DLD1 (cell line): ENCODE data around the gene GRM4.
"Not testable (repeated sequence)": the region's sequence is repeated elsewhere in the genome, so short reads cannot be mapped to it uniquely, and the experiment has no call there.

Experiments used
- in situ Hi-C: cut with HindIII; loops from 2 replicates; pipeline ENCODE4 v1.10.0; 2017; ENCODE audit warnings: low sequenced_read_pairs

Gene GRM4

DNA sequence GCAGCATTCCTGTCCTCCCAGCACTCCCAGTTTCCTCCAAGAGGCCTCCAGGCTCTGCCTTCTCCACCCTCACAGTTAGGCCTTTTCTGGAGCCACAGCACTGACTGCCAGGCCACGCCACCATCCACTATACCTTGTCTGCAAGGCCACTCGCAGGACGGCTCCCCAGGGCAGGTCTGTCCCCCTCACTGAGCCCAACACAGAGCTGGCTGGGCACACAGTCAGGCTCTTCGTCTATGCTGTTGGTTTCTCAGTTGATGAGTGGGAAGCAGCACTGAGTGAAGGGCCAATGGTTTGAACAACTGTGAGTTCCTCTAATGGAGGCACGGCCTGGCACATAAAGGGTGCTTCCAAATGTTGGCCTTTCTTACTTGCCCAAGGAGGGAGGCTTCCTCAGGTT is 95.2 kb downstream of the GRM4 start:
- in situ Hi-C loops = no loop called here

DNA sequence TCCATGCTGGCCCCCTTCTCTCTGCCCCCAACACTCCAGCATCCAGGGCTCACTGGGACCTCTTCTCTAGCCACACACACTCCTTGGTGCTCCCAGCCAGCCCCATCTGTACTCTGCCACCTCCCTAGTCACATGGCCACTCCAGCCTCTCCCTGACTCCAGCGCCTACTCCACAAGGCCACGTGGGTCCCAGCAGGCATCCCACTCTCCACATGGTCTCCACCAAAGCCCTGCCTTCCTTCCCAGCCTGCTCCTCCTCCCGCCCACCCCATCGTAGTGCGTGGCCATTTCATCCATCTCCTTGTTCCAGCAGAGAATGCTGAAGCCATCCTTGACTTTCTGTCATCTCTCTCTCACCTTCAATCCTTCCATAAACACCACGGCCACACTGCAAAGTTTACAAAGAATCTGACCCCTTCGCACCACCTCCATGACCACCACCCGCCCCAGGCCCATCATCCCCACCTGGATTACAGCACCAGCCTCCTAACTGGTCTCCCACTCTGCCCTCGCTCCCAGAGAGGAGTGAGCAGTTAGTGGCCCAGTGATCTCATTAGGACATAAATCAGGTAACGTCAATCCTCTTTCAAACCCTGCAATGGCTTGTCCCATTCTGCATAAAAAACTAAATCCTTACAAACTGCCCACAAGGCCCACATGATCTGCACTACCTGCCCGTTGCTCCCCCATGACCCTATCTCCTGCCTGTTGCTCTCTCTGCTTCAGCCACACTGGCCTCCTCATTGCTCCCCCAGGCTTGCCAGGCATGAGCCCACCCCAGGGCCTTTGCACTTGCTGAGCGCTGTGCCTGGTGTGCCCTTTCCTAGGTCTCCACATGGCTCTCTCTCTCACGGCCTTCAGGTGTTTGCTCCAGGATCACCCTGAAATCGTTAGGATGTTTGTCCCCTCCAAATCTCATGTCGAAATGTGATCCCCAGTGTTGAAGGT is 96.2 kb downstream of the GRM4 start:
- in situ Hi-C loops = no loop called here

DNA sequence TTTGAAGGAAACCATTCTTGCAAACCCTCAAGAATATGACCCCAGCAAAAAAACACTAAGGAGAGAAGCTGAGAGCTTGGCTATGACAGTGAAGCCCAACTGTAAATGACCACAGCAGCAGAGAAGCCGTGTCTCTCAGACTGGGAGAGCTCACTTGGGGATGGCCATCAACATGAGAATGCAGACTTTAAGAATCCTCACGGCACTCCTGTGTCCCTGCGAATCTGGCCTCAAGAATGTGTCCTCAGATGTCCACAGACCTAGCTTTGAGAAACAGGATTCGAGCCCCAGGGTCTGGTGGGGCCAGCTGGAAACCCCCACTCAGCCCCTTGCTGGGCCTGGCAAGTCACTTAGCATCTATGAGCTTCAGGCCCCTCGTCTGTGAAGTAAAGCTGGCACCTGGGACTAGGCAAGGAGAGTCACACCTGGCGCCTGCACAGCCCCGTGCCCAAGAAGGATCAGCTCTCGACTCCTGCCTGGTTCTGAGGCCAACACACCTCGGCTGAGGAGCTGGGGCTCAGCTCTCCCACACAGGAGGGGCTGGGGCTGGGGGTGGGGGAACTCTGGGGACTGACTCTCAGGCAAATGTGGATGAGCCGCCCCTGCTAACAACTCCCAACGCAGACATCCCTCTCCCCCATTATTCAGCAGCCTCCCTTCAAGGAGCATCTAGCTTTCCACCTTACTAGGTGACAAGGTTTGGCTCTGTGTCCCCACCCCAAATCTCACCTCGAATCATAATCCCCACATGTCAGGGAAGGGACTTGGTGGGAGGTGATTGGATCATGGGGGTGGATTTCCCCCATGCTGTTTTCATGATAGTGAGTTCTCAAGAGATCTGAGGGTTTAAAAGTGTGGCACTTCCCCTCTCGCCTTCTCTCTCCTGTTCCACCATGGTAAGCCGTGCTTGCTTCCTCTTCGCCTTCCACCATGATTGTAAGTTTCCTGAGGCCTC is 97.7 kb downstream of the GRM4 start:
- in situ Hi-C loops = no loop called here

DNA sequence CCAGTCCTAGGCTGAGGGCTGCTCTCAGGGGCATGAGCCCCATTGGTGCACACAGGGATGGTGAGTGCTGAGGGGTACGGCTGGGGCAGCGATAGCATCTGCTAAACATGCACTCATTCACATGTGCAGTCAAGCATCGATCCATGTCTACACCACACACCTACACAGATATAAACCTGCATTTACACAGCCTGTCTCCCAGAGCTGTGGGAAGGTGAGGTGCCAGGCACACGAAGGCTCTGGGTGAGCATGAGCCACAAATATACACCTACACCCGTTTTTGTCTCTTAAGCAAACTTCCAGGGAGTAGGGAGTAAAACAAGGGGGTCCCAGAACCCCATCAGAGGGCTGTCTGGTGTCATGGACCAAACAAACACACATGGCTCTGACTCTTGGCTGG is 99.3 kb downstream of the GRM4 start:
- in situ Hi-C loops = no loop called here

DNA sequence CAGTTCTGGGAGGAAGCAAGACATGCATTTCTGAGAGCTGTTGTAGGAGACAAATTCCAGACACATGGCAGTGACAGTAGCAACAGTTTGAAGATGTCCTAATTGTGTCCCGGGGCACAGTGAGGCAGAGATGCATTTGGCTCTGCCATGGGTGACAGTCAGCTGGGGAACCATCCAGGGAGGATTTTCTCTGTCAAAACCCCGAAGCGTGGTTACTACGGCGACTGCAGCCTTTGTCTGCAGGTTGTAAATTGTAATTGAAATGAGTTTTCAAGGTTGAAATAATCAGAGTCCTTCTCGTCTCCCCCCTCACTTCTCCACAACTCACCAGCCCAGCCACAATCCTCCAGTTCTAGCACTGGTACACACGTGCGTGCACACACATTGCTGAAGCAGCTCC is 100.1 kb downstream of the GRM4 start:
- in situ Hi-C loops = no loop called here

DNA sequence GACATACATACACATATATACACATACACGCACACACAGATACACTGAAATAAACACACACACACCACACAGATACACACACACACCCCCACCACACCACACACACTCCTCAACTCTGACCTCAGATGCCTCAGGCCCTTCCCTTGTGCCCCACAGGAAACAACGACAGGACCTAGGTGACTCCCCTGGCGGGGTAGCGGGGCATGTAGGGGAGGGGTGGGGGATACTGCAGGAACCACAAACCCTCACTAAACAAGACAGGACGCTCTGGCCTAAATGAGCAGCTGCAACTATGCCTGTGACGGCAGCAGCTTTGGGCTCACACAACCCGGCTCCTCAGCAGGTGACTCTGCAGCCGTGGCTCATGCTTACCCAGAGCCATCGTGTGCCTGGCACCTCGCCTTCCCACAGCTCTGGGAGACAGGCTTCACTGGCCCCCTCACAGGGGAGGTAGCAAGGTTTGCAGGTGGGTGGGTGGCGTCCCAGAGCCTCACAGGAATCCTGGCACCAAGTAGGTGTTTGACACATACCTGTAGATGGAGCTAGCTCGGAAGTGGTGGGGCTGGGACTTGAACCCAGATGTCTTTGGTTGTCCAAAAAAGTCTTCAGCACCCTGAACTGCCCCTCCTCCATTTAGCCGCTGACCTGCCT is 100.8 kb downstream of the GRM4 start:
- in situ Hi-C loops = no loop called here

DNA sequence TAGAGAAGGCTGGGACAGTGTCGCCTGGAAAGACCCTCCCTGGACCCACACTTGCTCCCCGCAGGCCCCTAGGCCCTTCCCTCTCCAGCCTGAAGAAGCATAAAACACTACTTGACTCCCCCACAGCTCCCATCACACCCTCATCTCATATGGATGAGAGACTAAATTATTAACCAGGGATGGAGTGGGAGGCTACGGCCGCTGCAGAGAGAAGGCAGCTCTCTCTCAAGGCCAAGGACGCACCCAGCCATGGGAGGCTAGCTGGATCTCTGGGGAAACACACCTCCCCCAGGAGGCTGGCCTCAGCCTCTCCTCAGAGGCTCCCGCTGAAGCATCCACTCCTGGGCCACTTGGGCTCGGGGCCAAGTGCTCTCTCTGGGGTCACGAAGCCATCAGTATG is 102.5 kb downstream of the GRM4 start:
- in situ Hi-C loops = no loop called here

DNA sequence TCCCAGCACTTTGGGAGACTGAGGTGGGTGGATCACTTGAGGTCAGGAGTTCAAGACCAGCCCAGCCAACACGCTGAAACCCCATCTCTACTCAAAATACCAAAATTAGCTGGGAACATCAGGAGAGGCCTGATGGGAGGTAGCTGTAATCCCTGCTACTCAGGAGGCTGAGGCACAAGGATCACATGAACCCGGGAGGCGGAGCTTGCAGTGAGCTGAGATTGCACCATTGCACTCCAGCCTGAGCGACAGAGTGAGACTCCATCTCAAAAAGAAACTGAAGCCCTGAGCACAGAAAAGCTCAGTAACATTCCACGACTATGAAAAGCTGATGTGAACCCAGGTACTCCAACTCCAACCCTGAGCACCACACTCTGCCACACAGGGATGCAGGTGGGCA is 103.9 kb downstream of the GRM4 start:
- in situ Hi-C loops = not testable (repeated sequence)

DNA sequence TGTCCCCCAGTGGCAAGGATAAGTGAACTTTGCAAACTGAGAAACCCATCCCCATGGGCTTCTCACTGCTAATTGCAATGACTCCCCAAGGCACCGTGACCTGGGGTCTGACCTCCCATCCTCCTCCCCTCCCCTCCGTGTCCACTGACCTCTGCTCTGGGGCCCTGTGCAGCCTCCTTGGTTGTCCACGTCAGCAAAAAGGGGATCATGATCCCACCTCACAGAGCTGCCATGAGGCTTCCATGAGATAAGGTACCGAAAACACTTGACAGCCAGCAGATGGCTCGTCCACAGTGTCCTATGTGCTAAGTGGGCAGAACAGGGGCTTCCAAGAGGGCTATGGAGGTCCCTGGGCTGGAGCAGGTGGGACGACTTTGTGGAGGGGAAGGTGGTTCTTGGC is 104.5 kb downstream of the GRM4 start:
- in situ Hi-C loops = no loop called here

DNA sequence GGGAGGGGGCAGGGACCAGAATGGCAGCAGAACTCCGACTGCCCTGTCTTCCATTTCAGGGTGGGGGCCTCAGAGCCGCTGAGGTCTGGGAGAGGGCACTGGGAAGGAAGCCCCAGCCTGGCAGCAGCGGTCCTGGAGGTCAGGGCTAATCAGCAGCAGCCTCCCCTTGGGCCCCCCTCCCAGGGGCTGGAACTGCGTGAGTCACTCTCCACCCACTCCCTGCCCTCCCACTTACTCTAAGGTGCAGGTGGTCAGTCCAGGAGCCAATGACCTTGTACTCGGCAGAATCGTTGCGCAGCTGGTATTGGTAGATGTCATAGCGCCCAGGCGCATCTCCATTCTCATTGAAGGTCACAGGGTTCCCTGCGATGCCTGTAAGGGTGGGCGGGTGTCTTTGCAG is 105.9 kb downstream of the GRM4 start:
- in situ Hi-C loops = no loop called here

DNA sequence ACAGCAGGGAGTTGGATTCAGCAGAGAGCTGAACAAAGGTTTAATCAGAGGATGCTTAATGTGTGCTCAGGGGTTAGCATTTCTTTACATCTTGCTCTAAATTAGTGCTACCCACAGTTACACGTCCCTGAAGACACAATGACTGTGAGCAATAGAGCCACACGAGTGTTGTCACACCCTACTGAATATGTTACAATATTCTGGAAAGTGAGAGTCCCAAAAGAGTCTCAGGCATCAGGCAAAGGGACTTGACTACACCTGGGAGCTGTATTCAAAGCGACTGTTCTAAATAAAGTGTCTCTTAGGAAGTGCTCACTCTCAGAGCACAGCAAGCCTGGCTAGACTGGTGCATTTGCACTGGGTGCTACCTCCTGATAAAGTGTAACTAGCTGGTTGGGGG is 108.7 kb downstream of the GRM4 start:
- in situ Hi-C loops = no loop called here

DNA sequence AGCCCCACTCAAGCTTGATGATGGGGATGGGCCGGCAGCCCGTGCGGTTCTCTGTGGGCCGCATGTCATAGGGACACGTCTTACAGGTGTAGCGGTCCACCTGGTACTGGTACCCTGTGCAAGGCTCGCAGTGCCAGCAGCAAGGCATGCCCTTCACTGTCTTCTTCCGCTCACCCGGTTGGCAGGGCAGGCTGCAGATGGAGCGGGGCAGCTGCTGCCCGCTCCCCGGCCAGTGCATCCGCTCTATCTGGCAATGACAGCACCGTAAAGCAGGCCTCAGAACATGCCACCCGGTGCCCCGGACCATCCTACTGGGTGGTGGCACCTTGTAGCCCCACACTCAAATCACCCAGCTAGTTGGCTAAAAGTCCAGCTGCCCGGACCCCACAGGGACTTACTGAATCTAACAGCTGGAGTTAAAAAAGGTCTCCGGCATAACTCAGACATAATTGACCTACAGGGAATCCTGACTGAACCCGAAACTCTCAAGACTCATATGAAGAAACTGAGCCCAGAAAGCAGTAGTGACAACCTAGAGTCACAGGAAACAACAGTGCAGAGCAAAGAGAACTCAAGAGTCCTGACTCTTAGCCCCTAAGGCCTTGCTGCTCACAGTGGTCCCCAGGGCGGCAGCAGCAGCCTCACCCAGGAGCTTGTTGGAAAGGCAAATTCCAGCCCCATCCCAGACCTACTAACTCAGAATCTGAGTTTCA is 109.4 kb downstream of the GRM4 start:
- in situ Hi-C loops = no loop called here

DNA sequence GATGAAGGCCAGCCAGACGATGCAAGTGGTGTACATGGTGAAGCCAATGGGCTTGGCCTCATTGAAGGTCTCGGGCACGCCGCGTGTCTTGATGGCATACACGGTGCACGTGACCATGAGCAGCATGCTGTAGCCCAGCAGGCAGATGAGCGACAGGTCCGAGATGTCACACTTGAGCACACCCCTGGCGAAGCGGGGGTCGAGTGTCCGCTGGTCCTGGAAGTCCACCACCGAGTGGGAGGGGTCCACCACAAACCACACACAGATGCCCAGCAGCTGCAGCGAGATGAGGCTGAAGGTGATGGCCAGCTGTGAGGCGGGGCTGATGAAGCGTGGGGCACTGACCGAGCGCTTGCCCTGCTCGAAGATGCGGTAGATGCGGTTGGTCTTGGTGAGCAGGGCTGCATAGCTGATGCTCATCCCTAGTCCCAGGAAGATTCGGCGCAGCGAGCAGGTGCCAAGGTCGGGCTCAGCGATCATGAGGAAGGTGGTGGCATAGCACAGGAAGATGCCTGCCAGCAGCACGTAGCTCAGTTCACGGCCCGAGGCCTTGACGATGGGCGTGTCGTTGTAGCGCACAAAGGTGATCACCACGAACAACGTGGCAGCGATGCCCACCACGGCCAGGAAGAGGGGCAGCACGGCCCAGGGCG is 110.1 kb downstream of the GRM4 start:
- in situ Hi-C loops = no loop called here

DNA sequence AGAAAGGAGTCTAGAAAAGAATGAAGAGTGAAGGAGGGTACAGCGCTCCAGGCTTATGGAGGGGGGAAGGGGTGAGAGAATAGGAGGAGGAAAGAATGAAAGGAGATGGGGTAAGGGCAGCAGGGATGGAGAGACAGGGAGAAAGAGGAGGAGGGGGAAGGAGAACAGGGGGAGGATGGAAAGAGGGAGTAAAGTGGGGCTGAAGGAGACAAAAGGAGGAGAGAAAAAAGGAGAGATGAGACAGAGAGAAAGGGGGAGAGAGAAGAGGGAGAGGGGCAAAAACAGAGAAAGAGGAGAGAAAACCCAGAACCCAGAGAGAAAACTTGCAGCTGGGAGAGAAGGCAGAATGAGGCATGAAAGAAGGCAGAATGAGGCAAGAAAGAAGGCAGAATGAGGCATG is 110.7 kb downstream of the GRM4 start:
- in situ Hi-C loops = no loop called here

DNA sequence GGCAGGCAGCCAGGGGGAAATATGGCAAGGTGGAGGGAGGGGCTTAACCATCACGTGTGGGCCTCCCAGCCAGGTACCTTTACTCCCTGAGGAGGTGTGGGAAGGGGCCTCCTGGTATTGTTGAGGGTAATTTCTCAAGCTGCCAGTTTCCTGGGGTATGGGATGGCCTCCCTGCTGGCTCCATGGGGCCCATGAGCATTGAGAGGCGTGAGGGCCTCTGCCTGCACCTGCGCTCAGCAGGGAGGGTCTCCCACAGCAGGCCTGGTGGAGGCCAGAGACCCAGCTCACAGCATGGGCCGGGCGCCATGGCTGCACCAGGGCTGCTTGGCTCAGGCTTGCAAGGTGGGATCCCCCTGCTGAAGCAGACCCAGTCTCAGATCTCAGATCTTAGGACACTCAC is 113.0 kb downstream of the GRM4 start:
- in situ Hi-C loops = no loop called here

DNA sequence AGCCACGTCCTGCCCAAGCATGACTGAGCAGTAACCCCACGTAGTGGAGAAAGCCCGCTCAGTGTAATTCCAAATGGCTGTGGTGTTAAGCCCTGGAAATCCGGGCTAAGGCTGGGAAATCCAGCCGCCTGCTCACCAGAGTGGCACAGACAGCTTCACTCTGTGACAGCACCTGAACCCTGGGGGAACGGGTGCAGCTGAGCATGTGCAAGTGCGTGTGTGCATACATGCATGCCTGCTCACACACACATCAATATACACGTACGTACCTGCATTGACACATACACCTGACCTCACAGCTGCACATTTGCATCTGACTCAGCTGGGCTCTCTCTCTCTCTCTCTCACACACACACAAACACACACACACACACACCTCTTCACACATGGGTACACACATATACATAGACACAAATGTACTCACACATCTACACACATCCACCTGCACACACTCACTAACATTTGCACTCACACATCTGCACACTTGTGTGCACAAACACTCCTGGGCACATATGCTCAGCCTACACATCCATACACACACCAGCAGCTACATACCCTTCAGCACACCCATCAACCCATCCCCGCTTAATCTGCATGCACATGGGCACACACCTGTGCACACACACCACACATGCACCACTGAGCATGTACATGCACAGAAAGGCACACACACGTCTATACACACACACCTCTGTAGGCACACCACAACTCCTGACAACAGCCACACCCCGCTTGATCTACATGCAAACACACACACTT is 114.1 kb downstream of the GRM4 start:
- in situ Hi-C loops = no loop called here

DNA sequence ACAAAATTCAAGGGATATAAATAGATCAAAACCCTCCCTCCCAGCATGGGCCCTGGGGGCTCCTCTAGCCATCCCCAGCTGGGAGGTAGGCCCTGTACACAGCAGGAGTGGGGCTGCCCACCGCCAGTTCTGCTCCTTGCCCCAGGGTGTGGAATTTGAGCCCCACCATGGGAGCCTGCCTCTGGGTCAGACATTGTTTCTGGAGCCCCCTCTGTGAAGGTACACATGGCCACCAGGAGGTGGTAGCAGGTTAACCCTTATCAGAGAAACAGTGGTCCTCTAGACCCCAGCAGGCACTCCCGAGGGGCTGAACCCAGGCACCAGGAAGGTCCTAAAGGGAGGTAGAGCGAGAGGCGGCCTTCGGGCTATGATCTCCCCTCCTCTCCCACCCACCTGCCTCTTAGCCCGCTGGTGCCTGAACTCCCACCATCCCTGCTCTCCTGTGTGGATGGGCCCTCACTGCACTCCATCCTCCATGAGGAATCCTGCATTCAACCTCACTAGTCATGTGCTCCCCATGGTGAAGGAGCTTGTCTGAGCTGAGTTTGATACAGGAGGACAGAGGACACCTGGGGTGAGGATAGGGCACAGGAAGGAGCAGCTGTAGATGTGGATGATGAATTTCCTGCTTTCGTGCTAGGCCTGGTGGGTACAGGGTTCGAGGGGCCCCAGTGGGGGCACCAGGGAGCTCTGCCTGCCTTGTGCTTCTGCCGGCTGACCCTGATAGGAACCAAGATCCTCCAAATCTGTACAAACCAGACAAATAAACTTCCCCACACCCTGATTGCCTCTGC is 114.9 kb downstream of the GRM4 start:
- in situ Hi-C loops = no loop called here

DNA sequence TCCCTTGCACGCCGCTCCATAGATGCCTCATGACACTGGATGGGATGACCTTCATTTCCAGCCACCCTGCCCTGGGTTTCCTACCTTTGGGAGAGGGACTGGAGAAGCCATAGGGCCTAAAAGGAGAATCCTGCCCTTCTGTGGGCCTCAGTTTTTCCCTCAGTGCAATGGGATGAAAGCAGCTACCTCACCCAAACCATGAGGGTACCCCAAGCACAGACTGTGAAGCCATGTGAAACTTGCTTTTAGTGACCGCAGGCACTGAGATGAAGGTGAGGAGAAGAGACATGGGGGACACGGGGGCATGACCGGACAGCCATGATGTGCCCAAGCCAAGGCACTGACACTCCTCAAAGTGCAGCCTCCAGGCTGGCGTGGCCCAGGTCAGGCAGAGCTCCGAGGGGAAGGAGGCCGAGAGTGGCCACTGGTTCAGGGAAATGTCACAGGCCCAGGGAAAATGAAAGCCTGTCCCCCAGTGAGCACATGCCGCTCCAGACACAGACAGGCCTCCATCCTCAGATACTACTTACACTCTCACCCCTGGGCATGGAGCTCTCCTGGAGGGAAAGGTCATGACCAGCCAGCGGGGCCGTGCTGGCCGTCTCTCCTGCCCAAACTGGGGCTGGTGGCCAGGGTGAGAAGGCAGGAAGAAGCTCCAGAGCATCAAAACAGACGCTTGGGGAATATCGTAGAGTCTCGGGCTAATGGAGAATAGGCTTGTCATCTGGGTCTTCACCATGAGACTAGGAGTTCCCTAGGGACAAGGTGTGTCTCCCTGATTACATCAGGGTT is 116.2 kb downstream of the GRM4 start:
- in situ Hi-C loops = no loop called here
